GM12878 (cell line): ENCODE results near the gene JPH4. TPM values are rescaled to one million over a fixed set of nuclear protein-coding genes. Genes with fewer than 3 reads are reported as not detected.

Experiments
- CBX5 ChIP-seq: sonication (generic); IDR thresholded peaks from 2 replicates; pipeline ENCODE4 v1.6.1; 2016; ENCODE audit warnings: low read depth, moderate library complexity, mild to moderate bottlenecking, inconsistent platforms
- CHD2 ChIP-seq: IDR thresholded peaks from 2 replicates; pipeline ENCODE4 v1.6.1; 2011; ENCODE audit warnings: low read depth, low read length, improper control_type of control experiment, borderline replicate concordance
- FOS ChIP-seq: IDR thresholded peaks from 3 replicates; pipeline ENCODE4 v1.6.1; 2011; ENCODE audit warnings: borderline replicate concordance; ENCODE audit not compliant: insufficient read length; ENCODE audit errors: extremely low read depth
- PAX8 ChIP-seq: fragments of 450-650 bp; IDR thresholded peaks from 2 replicates; pipeline ENCODE4 v1.6.1; 2017; ENCODE audit warnings: mild to moderate bottlenecking, moderate library complexity
- RCOR1 ChIP-seq: conservative IDR thresholded peaks from 2 replicates; pipeline ENCODE4 v1.6.1; 2012; ENCODE audit warnings: low read depth, low read length, improper control_type of control experiment
- YBX1 ChIP-seq: fragments of 450-650 bp; IDR thresholded peaks from 2 replicates; pipeline ENCODE4 v1.6.1; 2016; ENCODE audit warnings: antibody characterized with exemption
- ZZZ3 ChIP-seq: IDR thresholded peaks from 2 replicates; pipeline ENCODE4 v1.6.1; 2011; ENCODE audit warnings: low read depth; ENCODE audit not compliant: control insufficient read depth, insufficient read length
- polyA plus RNA-seq, 11 experiments: library from polyadenylated mRNA; depleted of rRNA in 4 of 11; unstranded in 6 of 11; stranded (reverse) in 5 of 11; fragments of >200 nt; fragmentation: Nextera tagmentation in 4 of 11; fragmentation: Illumina TruSeq in 1 of 11; extraction: Ambion mirVana in 4 of 11; extraction: Trizol in 1 of 11; gene quantifications; 1 replicate in 1 of 11; 2 replicates in 10 of 11; pipeline versions ENCODE4 v1.2.1 to v1.2.3, GENCODE V29; 2011 to 2016; ENCODE audit warnings: inconsistent platforms in 2 of 11, missing spikeins in 2 of 11, low read depth in 1 of 11
- total RNA-seq, 4 experiments: library from RNA; depleted of rRNA in 3 of 4; stranded (reverse); fragments of >200 nt in 3 of 4; fragmentation: Illumina TruSeq in 1 of 4; extraction: Trizol in 1 of 4; gene quantifications; 2 replicates each; pipeline versions ENCODE4 v1.2.1 to v1.2.3, GENCODE V29; 2013 to 2021
- TF ChIP-seq, protein P1 (sequence below): IDR thresholded peaks from 2 replicates; pipeline ENCODE4 v1.6.1; 2012; ENCODE audit warnings: mild to moderate bottlenecking, low read depth, low read length

Gene JPH4
- total and polyA plus RNA-seq, 10 of the 15 experiments (the other 5 are each of a cell fraction or from before 2014, with no cell fraction given): 0.48 to 10.3 (median 3.8) TPM

DNA sequence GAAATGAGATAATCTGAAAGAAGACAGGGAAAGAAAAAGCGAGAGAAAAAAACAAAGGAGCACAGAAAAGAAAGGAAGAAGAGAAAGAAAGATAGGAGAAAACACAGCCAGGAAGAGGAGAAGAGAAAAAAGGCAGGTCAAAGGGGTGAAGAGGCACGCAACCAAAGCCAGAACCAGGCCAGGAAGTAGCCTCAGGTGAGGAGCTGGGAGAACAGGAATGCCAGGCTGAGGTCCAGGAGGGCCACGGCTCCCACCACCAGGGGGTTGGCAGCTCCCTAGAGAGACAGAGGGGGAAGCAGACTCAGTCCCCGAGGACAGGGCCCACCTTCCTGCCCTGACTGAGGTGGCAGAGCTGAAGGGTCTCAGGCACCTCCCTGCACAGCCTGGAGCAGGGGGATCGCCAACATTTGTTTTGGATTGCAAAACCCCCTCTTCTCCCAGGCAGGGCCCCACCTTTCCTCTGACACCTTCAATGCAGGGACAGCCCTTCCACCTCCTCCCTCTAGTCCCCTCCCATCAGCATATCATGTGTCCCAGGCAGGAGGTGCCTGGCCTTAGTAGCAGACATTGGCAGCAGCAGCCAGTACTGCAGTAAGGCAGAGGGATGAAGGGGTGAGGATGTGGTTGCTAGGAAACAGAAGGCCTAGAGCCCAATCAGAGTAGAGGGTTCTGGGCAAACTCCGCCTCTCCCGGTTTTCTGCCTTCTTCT lies 9.0 kb downstream of the JPH4 start (continued):
- TF ChIP-seq ZZZ3: no peak
- no peak for TF ChIP-seq YBX1
- TF ChIP-seq CHD2: no peak
- TF ChIP-seq CBX5: no peak
- TF ChIP-seq, protein P1, sequence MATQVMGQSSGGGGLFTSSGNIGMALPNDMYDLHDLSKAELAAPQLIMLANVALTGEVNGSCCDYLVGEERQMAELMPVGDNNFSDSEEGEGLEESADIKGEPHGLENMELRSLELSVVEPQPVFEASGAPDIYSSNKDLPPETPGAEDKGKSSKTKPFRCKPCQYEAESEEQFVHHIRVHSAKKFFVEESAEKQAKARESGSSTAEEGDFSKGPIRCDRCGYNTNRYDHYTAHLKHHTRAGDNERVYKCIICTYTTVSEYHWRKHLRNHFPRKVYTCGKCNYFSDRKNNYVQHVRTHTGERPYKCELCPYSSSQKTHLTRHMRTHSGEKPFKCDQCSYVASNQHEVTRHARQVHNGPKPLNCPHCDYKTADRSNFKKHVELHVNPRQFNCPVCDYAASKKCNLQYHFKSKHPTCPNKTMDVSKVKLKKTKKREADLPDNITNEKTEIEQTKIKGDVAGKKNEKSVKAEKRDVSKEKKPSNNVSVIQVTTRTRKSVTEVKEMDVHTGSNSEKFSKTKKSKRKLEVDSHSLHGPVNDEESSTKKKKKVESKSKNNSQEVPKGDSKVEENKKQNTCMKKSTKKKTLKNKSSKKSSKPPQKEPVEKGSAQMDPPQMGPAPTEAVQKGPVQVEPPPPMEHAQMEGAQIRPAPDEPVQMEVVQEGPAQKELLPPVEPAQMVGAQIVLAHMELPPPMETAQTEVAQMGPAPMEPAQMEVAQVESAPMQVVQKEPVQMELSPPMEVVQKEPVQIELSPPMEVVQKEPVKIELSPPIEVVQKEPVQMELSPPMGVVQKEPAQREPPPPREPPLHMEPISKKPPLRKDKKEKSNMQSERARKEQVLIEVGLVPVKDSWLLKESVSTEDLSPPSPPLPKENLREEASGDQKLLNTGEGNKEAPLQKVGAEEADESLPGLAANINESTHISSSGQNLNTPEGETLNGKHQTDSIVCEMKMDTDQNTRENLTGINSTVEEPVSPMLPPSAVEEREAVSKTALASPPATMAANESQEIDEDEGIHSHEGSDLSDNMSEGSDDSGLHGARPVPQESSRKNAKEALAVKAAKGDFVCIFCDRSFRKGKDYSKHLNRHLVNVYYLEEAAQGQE: no peak
- TF ChIP-seq PAX8: no peak
- TF ChIP-seq FOS: no peak
- TF ChIP-seq RCOR1: no peak
- TF ChIP-seq, all 136 proteins: peak for 0
